GF-D8 (cell line): ENCODE results near the gene THAP10.
"Not testable (repeated sequence)": the region's sequence is repeated elsewhere in the genome, so short reads cannot be mapped to it uniquely, and the experiment has no call there.

Experiments
- DNase-seq: peaks from one replicate; lab custom pipeline; 2025; lab: John Stamatoyannopoulos, UW

The THAP10 gene

GRCh38 chr15:70892002-70892911 lies at the start of gene THAP10, which contains the start of gene LRRC49:
Gene THAP10 (minus strand): TSS chr15:70892433. CDS start chr15:70892272, 161 bp downstream.
Gene LRRC49 (plus strand): TSS chr15:70892826. CDS start chr15:70892895, 69 bp downstream.
- DNase-seq = no peak

- DNase-seq = no peak
Measured at GRCh38 chr15:70936326-70936725, 44.1 kb upstream of the THAP10 start.

- DNase-seq = no peak
Measured at GRCh38 chr15:70935631-70936030, 43.4 kb upstream of the THAP10 start.

GRCh38 chr15:70933411-70933810 lies 41.2 kb upstream of the THAP10 start:
- DNase-seq = no peak

GRCh38 chr15:70932397-70932796 lies 40.2 kb upstream of the THAP10 start:
- DNase-seq = no peak

GRCh38 chr15:70931821-70932220 lies 39.6 kb upstream of the THAP10 start:
- DNase-seq = no peak

GRCh38 chr15:70926914-70927313 lies 34.7 kb upstream of the THAP10 start:
- DNase-seq = not testable (repeated sequence)

- no peak for DNase-seq
Measured at GRCh38 chr15:70923311-70924080, 31.3 kb upstream of the THAP10 start.

- no peak for DNase-seq
Measured at GRCh38 chr15:70922119-70922518, 29.9 kb upstream of the THAP10 start.

GRCh38 chr15:70920981-70921696 lies 28.9 kb upstream of the THAP10 start:
- no peak for DNase-seq

GRCh38 chr15:70917955-70918354 lies 25.7 kb upstream of the THAP10 start:
- no peak for DNase-seq

- no peak for DNase-seq
Measured at GRCh38 chr15:70916531-70916930, 24.3 kb upstream of the THAP10 start.

- DNase-seq = no peak
Measured at GRCh38 chr15:70912187-70912586, 20.0 kb upstream of the THAP10 start.

- no peak for DNase-seq
Measured at GRCh38 chr15:70910958-70911357, 18.7 kb upstream of the THAP10 start.

GRCh38 chr15:70907784-70908471 lies 15.7 kb upstream of the THAP10 start:
- no peak for DNase-seq

GRCh38 chr15:70906842-70907241 lies 14.6 kb upstream of the THAP10 start:
- DNase-seq = no peak

- DNase-seq = no peak
Measured at GRCh38 chr15:70902107-70902506, 9.9 kb upstream of the THAP10 start.

- no peak for DNase-seq
Measured at GRCh38 chr15:70892912-70893560, 803 bp upstream of the THAP10 start.

GRCh38 chr15:70882361-70882760 lies 9.9 kb downstream of the THAP10 start:
- no peak for DNase-seq

GRCh38 chr15:70880781-70881180 lies 11.5 kb downstream of the THAP10 start:
- DNase-seq = no peak

- no peak for DNase-seq
Measured at GRCh38 chr15:70879401-70879800, 12.8 kb downstream of the THAP10 start.
